ENCODE results near the gene ELF4.

DNA sequence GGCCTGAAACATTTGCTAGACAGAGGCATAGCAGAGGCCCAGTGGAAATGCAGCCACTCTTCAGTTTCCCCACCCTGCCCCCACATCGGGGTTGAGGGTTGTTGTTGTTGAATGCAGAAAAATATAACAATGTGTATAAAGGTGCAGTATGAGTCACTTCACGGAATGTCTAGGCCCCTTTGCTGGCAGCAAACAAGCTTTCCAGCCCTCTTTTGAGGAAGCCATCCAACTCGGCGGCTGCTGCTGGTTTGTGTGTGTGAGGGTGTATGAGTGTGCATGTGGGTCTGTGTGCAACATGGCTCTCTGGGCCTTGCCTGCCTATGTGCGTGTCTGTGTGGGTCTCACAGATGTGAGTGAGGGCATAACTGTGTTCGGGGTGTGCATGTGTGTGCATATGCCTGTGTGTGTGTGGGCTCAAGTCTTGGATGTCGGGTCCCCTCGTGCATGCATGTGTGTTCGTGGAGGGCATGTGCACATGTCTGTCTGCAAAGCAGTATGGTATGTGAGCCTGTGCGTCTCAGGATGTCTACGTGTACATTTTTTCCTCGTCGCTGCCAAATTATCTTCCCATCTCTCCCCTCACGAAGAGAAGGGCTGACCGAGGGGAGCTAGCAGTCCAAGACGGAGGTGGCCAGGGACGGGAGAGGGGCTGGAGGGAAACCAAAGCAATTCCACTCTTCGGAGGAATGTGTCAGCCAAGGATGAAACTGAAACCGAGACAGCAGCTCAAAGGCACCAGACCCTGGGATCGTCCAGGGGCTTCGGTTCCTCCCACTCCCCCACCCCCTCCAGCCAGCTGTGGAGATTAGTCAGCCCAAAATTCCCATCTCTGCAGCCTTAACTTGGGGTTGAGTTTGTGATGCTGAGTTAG, 8.4 kb upstream of the ELF4 start:
- TF ChIP-seq ZNF530 (tag by site-specific recombination; IDR thresholded peaks at IDR 0.05; ENCODE audit: low read depth) (no peak), PRDM1 (tag by site-specific recombination; IDR thresholded peaks at IDR 0.05) (no peak), CTCF (tag by site-specific recombination; IDR thresholded peaks at IDR 0.05) (no peak), ZNF555 (tag by site-specific recombination; conservative IDR thresholded peaks at IDR 0.05) (no peak), TSHZ1 (tag by site-specific recombination; IDR thresholded peaks at IDR 0.05; ENCODE audit: borderline replicate concordance) (no peak), ZNF324 (tag by site-specific recombination; IDR thresholded peaks at IDR 0.05) (no peak), ZNF280C (tag by site-specific recombination; IDR thresholded peaks at IDR 0.05) (no peak), PRDM6 (tag by site-specific recombination; IDR thresholded peaks at IDR 0.05) (no peak; the same call in 1 of the 2 replicates), ZNF585B (tag by site-specific recombination; IDR thresholded peaks at IDR 0.05) (no peak), ZNF138 (tag by site-specific recombination; IDR thresholded peaks at IDR 0.05; ENCODE audit: borderline replicate concordance) (no peak), ZNF121 (tag by site-specific recombination; IDR thresholded peaks at IDR 0.05) (no peak), ZBTB8A (tag by site-specific recombination; IDR thresholded peaks at IDR 0.05) (no peak)
- TF ChIP-seq, protein P1, sequence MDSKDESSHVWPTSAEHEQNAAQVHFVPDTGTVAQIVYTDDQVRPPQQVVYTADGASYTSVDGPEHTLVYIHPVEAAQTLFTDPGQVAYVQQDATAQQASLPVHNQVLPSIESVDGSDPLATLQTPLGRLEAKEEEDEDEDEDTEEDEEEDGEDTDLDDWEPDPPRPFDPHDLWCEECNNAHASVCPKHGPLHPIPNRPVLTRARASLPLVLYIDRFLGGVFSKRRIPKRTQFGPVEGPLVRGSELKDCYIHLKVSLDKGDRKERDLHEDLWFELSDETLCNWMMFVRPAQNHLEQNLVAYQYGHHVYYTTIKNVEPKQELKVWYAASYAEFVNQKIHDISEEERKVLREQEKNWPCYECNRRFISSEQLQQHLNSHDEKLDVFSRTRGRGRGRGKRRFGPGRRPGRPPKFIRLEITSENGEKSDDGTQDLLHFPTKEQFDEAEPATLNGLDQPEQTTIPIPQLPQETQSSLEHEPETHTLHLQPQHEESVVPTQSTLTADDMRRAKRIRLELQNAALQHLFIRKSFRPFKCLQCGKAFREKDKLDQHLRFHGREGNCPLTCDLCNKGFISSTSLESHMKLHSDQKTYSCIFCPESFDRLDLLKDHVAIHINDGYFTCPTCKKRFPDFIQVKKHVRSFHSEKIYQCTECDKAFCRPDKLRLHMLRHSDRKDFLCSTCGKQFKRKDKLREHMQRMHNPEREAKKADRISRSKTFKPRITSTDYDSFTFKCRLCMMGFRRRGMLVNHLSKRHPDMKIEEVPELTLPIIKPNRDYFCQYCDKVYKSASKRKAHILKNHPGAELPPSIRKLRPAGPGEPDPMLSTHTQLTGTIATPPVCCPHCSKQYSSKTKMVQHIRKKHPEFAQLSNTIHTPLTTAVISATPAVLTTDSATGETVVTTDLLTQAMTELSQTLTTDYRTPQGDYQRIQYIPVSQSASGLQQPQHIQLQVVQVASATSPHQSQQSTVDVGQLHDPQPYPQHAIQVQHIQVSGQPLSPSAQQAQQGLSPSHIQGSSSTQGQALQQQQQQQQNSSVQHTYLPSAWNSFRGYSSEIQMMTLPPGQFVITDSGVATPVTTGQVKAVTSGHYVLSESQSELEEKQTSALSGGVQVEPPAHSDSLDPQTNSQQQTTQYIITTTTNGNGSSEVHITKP (tag by site-specific recombination; IDR thresholded peaks at IDR 0.05), result no peak
